ENCODE measurements around the gene PPP2R2C. TPM values are rescaled to one million over a fixed set of nuclear protein-coding genes. Genes with fewer than 3 reads are reported as not detected.

The PPP2R2C gene
- polyA plus RNA-seq, 4 donors, result 0.16 to 2.3 (median 0.81) TPM; not detected in 1

- FAIRE-seq (no peak), DNase-seq (no peak)
- Histone ChIP-seq H3K36me3 (ENCODE audit: control insufficient read depth in 3 of 3, insufficient read depth in 2 of 3, low read depth in 1 of 3, low read length in 3 of 3) (no peaks in the 10 kb centered on the region), H3K27ac (ENCODE audit: low read depth in 1 of 3, low read length in 2 of 3) (no peak overlapping the region), H3K27me3 (ENCODE audit: control insufficient read depth in 3 of 3, insufficient read depth in 3 of 3, low read length in 3 of 3) (peaks cover 0 to 4% (median 0%) of the 10 kb centered on the region in 3 donors), H3K4me3 (ENCODE audit: low read depth in 1 of 3, low read length in 3 of 3) (no peak overlapping the region), H3K4me1 (ENCODE audit: control insufficient read depth in 3 of 3, insufficient read depth in 2 of 3, low read depth in 1 of 3, low read length in 2 of 3) (no peaks in the 10 kb centered on the region), H3K9me3 (ENCODE audit: control insufficient read depth in 2 of 2, insufficient read depth in 1 of 2, low read depth in 1 of 2, low read length in 1 of 2) (no peaks in the 10 kb centered on the region)
- 35 to 50% (median 44%) methylated on average over 17 of the region's 17 CpGs for WGBS, 3 donors
Observed at GRCh38 chr4:6369924-6370645, 102.3 kb downstream of the PPP2R2C start.

GRCh38 chr4:6369511-6369910 lies 102.9 kb downstream of the PPP2R2C start:
- no peak for FAIRE-seq
- H3K9me3 ChIP-seq (ENCODE audit: control insufficient read depth in 2 of 2, insufficient read depth in 1 of 2, low read depth in 1 of 2, low read length in 1 of 2), result no peaks in the 10 kb centered on the region
- 57 to 66% (median 63%) methylated on average over 8 of the region's 8 CpGs for WGBS, 3 donors
- no peak overlapping the region for H3K4me3 ChIP-seq (ENCODE audit: low read depth in 1 of 3, low read length in 3 of 3)
- H3K27ac ChIP-seq (ENCODE audit: low read depth in 1 of 3, low read length in 2 of 3), result no peak overlapping the region
- no peaks in the 10 kb centered on the region for H3K4me1 ChIP-seq (ENCODE audit: control insufficient read depth in 3 of 3, insufficient read depth in 2 of 3, low read depth in 1 of 3, low read length in 2 of 3)
- H3K27me3 ChIP-seq (ENCODE audit: control insufficient read depth in 3 of 3, insufficient read depth in 3 of 3, low read length in 3 of 3), result peaks cover 0 to 4% (median 0%) of the 10 kb centered on the region in 3 donors
- no peak for DNase-seq
- no peaks in the 10 kb centered on the region for H3K36me3 ChIP-seq (ENCODE audit: control insufficient read depth in 3 of 3, insufficient read depth in 2 of 3, low read depth in 1 of 3, low read length in 3 of 3)

GRCh38 chr4:6369035-6369434 lies 103.4 kb downstream of the PPP2R2C start:
- no peak overlapping the region for H3K4me3 ChIP-seq (ENCODE audit: low read depth in 1 of 3, low read length in 3 of 3)
- no peak overlapping the region for H3K27ac ChIP-seq (ENCODE audit: low read depth in 1 of 3, low read length in 2 of 3)
- H3K36me3 ChIP-seq (ENCODE audit: control insufficient read depth in 3 of 3, insufficient read depth in 2 of 3, low read depth in 1 of 3, low read length in 3 of 3), result no peaks in the 10 kb centered on the region
- no peaks in the 10 kb centered on the region for H3K4me1 ChIP-seq (ENCODE audit: control insufficient read depth in 3 of 3, insufficient read depth in 2 of 3, low read depth in 1 of 3, low read length in 2 of 3)
- no peaks in the 10 kb centered on the region for H3K9me3 ChIP-seq (ENCODE audit: control insufficient read depth in 2 of 2, insufficient read depth in 1 of 2, low read depth in 1 of 2, low read length in 1 of 2)
- peaks cover 0 to 4% (median 0%) of the 10 kb centered on the region in 3 donors for H3K27me3 ChIP-seq (ENCODE audit: control insufficient read depth in 3 of 3, insufficient read depth in 3 of 3, low read length in 3 of 3)
- FAIRE-seq, result no peak
- no peak for DNase-seq
- WGBS, 3 donors, result 60 to 71% (median 65%) methylated on average over 8 of the region's 8 CpGs

- H3K4me1 ChIP-seq (ENCODE audit: control insufficient read depth in 3 of 3, insufficient read depth in 2 of 3, low read depth in 1 of 3, low read length in 2 of 3), result no peaks in the 10 kb centered on the region
- peaks cover 0 to under 1% of the 10 kb centered on the region in 2 donors for H3K9me3 ChIP-seq (ENCODE audit: control insufficient read depth in 2 of 2, insufficient read depth in 1 of 2, low read depth in 1 of 2, low read length in 1 of 2)
- H3K4me3 ChIP-seq (ENCODE audit: low read depth in 1 of 3, low read length in 3 of 3), result no peak overlapping the region
- H3K27me3 ChIP-seq (ENCODE audit: control insufficient read depth in 3 of 3, insufficient read depth in 3 of 3, low read length in 3 of 3), result peaks cover 0 to 4% (median 0%) of the 10 kb centered on the region in 3 donors
- 32 to 61% (median 53%) methylated on average over 12 of the region's 12 CpGs for WGBS, 3 donors
- no peak overlapping the region for H3K27ac ChIP-seq (ENCODE audit: low read depth in 1 of 3, low read length in 2 of 3)
- FAIRE-seq (no peak), DNase-seq (no peak)
- no peaks in the 10 kb centered on the region for H3K36me3 ChIP-seq (ENCODE audit: control insufficient read depth in 3 of 3, insufficient read depth in 2 of 3, low read depth in 1 of 3, low read length in 3 of 3)
Observed at GRCh38 chr4:6368601-6369000, 103.8 kb downstream of the PPP2R2C start.

- peaks cover 0 to 2% of the 10 kb centered on the region in 2 donors for H3K9me3 ChIP-seq (ENCODE audit: control insufficient read depth in 2 of 2, insufficient read depth in 1 of 2, low read depth in 1 of 2, low read length in 1 of 2)
- no peaks in the 10 kb centered on the region for H3K4me1 ChIP-seq (ENCODE audit: control insufficient read depth in 3 of 3, insufficient read depth in 2 of 3, low read depth in 1 of 3, low read length in 2 of 3)
- H3K27me3 ChIP-seq (ENCODE audit: control insufficient read depth in 3 of 3, insufficient read depth in 3 of 3, low read length in 3 of 3), result peaks cover 0 to 4% (median 0%) of the 10 kb centered on the region in 3 donors
- WGBS, 3 donors, result 53 to 71% (median 60%) methylated on average over 10 of the region's 10 CpGs
- H3K4me3 ChIP-seq (ENCODE audit: low read depth in 1 of 3, low read length in 3 of 3), result no peak overlapping the region
- DNase-seq, result no peak
- no peaks in the 10 kb centered on the region for H3K36me3 ChIP-seq (ENCODE audit: control insufficient read depth in 3 of 3, insufficient read depth in 2 of 3, low read depth in 1 of 3, low read length in 3 of 3)
- H3K27ac ChIP-seq (ENCODE audit: low read depth in 1 of 3, low read length in 2 of 3), result no peak overlapping the region
- no peak for FAIRE-seq
Observed at GRCh38 chr4:6368096-6368495, 104.3 kb downstream of the PPP2R2C start.

GRCh38 chr4:6367371-6367851 lies 105.0 kb downstream of the PPP2R2C start:
- FAIRE-seq, result no peak
- H3K4me3 ChIP-seq (ENCODE audit: low read depth in 1 of 3, low read length in 3 of 3), result no peak overlapping the region
- H3K36me3 ChIP-seq (ENCODE audit: control insufficient read depth in 3 of 3, insufficient read depth in 2 of 3, low read depth in 1 of 3, low read length in 3 of 3), result no peaks in the 10 kb centered on the region
- DNase-seq, result no peak
- H3K27ac ChIP-seq (ENCODE audit: low read depth in 1 of 3, low read length in 2 of 3), result no peak overlapping the region
- H3K27me3 ChIP-seq (ENCODE audit: control insufficient read depth in 3 of 3, insufficient read depth in 3 of 3, low read length in 3 of 3), result peaks cover 0 to 4% (median 0%) of the 10 kb centered on the region in 3 donors
- no peaks in the 10 kb centered on the region for H3K4me1 ChIP-seq (ENCODE audit: control insufficient read depth in 3 of 3, insufficient read depth in 2 of 3, low read depth in 1 of 3, low read length in 2 of 3)
- 29 to 42% (median 36%) methylated on average over 8 of the region's 8 CpGs for WGBS, 3 donors
- peaks cover 0 to 2% of the 10 kb centered on the region in 2 donors for H3K9me3 ChIP-seq (ENCODE audit: control insufficient read depth in 2 of 2, insufficient read depth in 1 of 2, low read depth in 1 of 2, low read length in 1 of 2)

GRCh38 chr4:6366581-6366980 lies 105.8 kb downstream of the PPP2R2C start:
- Histone ChIP-seq H3K9me3 (ENCODE audit: control insufficient read depth in 2 of 2, insufficient read depth in 1 of 2, low read depth in 1 of 2, low read length in 1 of 2) (peaks cover 0 to 2% of the 10 kb centered on the region in 2 donors), H3K27me3 (ENCODE audit: control insufficient read depth in 3 of 3, insufficient read depth in 3 of 3, low read length in 3 of 3) (peaks cover 0 to 4% (median 0%) of the 10 kb centered on the region in 3 donors)
- FAIRE-seq, result no peak

GRCh38 chr4:6365545-6366086 lies 106.8 kb downstream of the PPP2R2C start:
- H3K4me3 ChIP-seq (ENCODE audit: low read depth in 1 of 3, low read length in 3 of 3), result no peak overlapping the region
- DNase-seq (no peak), FAIRE-seq (no peak)
- no peak overlapping the region for H3K27ac ChIP-seq (ENCODE audit: low read depth in 1 of 3, low read length in 2 of 3)
- WGBS, 3 donors, result 74 to 81% (median 76%) methylated on average over 13 of the region's 13 CpGs
- no peaks in the 10 kb centered on the region for H3K4me1 ChIP-seq (ENCODE audit: control insufficient read depth in 3 of 3, insufficient read depth in 2 of 3, low read depth in 1 of 3, low read length in 2 of 3)
- H3K27me3 ChIP-seq (ENCODE audit: control insufficient read depth in 3 of 3, insufficient read depth in 3 of 3, low read length in 3 of 3), result peaks cover 0 to 4% (median 0%) of the 10 kb centered on the region in 3 donors
- no peaks in the 10 kb centered on the region for H3K36me3 ChIP-seq (ENCODE audit: control insufficient read depth in 3 of 3, insufficient read depth in 2 of 3, low read depth in 1 of 3, low read length in 3 of 3)
- H3K9me3 ChIP-seq (ENCODE audit: control insufficient read depth in 2 of 2, insufficient read depth in 1 of 2, low read depth in 1 of 2, low read length in 1 of 2), result peaks cover 0 to 2% of the 10 kb centered on the region in 2 donors

More at GRCh38 chr4:6366581-6366980, 105.8 kb downstream of the PPP2R2C start:
- no peaks in the 10 kb centered on the region for H3K36me3 ChIP-seq (ENCODE audit: control insufficient read depth in 3 of 3, insufficient read depth in 2 of 3, low read depth in 1 of 3, low read length in 3 of 3)
- no peak for DNase-seq
- H3K4me1 ChIP-seq (ENCODE audit: control insufficient read depth in 3 of 3, insufficient read depth in 2 of 3, low read depth in 1 of 3, low read length in 2 of 3), result no peaks in the 10 kb centered on the region
- H3K27ac ChIP-seq (ENCODE audit: low read depth in 1 of 3, low read length in 2 of 3), result no peak overlapping the region
- H3K4me3 ChIP-seq (ENCODE audit: low read depth in 1 of 3, low read length in 3 of 3), result no peak overlapping the region
- WGBS, 3 donors, result 72 to 80% (median 73%) methylated on average over 5 of the region's 5 CpGs
